ENCODE data around the gene IFFO2. TPM values are rescaled to one million over a fixed set of nuclear protein-coding genes. Genes with fewer than 3 reads are reported as not detected.

The IFFO2 gene
- total and polyA plus RNA-seq, 12 donors = 5.9 to 23.4 (median 15.8) TPM

- H3K4me1 ChIP-seq (replicated peaks in 1 of 2) = peaks cover 27 to 50% of the 10 kb centered on the region in 2 donors
- intact Hi-C loops (cut with DNase I) = loop anchor here in 1 of 2 donors (5.0 kb wide), 1 partner anchor 38 kb away; no protein-coding TSS in a partner anchor
These were observed 1.4 kb downstream of the IFFO2 start for GRCh38 chr1:18955131-18955440.

GRCh38 chr1:18954270-18955071 is 2.0 kb downstream of the IFFO2 start:
- intact Hi-C loops (cut with DNase I) = loop anchor here in 1 of 2 donors (5.0 kb wide), 1 partner anchor 37 kb away; no protein-coding TSS in a partner anchor
- Histone ChIP-seq H3K4me1 (replicated peaks in 1 of 2) (peaks cover 33 to 56% of the 10 kb centered on the region in 2 donors), H3K9me3 (replicated peaks in 1 of 3) (no peaks in the 10 kb centered on the region)

More at GRCh38 chr1:18955131-18955440, 1.4 kb downstream of the IFFO2 start:
- Histone ChIP-seq H3K4me3 (peak overlapping the region in 3 of 4 donors; percentile 27 to 92 (median 42)), H3K27me3 (no peaks in the 10 kb centered on the region), H3K9me3 (replicated peaks in 1 of 3) (no peaks in the 10 kb centered on the region), H3K36me3 (replicated peaks in 1 of 2) (no peaks in the 10 kb centered on the region), H3K27ac (peak overlapping the region in 3 of 5 donors; percentile 73 to 96 (median 78))
- TF ChIP-seq CTCF (IDR thresholded peaks at IDR 0.05) (no peak), POLR2A (IDR thresholded peaks at IDR 0.05) (no peak)
- WGBS, 4 donors = 19 to 39% (median 27%) methylated on average over 6 of the region's 6 CpGs
- no peak for DNase-seq

GRCh38 chr1:18953731-18954231 is 2.7 kb downstream of the IFFO2 start:
- Histone ChIP-seq H3K4me1 (replicated peaks in 1 of 2) (peaks cover 40 to 63% of the 10 kb centered on the region in 2 donors), H3K27ac (peak overlapping the region in 4 of 5 donors; percentile 47 to 96 (median 76)), H3K36me3 (replicated peaks in 1 of 2) (no peaks in the 10 kb centered on the region), H3K27me3 (no peaks in the 10 kb centered on the region), H3K4me3 (peak overlapping the region in 1 of 4 donors; percentile 92), H3K9me3 (replicated peaks in 1 of 3) (no peaks in the 10 kb centered on the region)
- no peak for TF ChIP-seq POLR2A (IDR thresholded peaks at IDR 0.05)
- no peak for TF ChIP-seq CTCF (IDR thresholded peaks at IDR 0.05)
- 59 to 75% (median 69%) methylated on average over 10 to 11 of the region's 11 CpGs for WGBS, 4 donors
- no peak for DNase-seq
- intact Hi-C loops (cut with DNase I) = no loop called here

More at GRCh38 chr1:18954270-18955071, 2.0 kb downstream of the IFFO2 start:
- 25 to 29% (median 27%) methylated on average over 6 to 7 of the region's 7 CpGs for WGBS, 4 donors
- H3K27me3 ChIP-seq = no peaks in the 10 kb centered on the region
- H3K36me3 ChIP-seq (replicated peaks in 1 of 2) = no peaks in the 10 kb centered on the region
- peak overlapping the region in 2 of 4 donors; percentile 42 to 92 for H3K4me3 ChIP-seq
- peak in 1 of 2 donors; percentile 11 for TF ChIP-seq POLR2A (IDR thresholded peaks at IDR 0.05)
- no peak for TF ChIP-seq CTCF (IDR thresholded peaks at IDR 0.05)
- peak overlapping the region in 4 of 5 donors; percentile 47 to 96 (median 76) for H3K27ac ChIP-seq
- no peak for DNase-seq

GRCh38 chr1:18951818-18952391 is 4.6 kb downstream of the IFFO2 start:
- intact Hi-C loops (cut with DNase I) = no loop called here
- Histone ChIP-seq H3K4me1 (replicated peaks in 1 of 2) (peaks cover 58 to 82% of the 10 kb centered on the region in 2 donors), H3K27ac (peak overlapping the region in 4 of 5 donors; percentile 70 to 96 (median 92))

More at GRCh38 chr1:18951818-18952391, 4.6 kb downstream of the IFFO2 start:
- Histone ChIP-seq H3K4me3 (no peak overlapping the region), H3K36me3 (replicated peaks in 1 of 2) (no peaks in the 10 kb centered on the region), H3K9me3 (replicated peaks in 1 of 3) (no peaks in the 10 kb centered on the region), H3K27me3 (no peaks in the 10 kb centered on the region)
- 52 to 74% (median 56%) methylated on average over 8 of the region's 8 CpGs for WGBS, 4 donors
- TF ChIP-seq CTCF (IDR thresholded peaks at IDR 0.05) (no peak), POLR2A (IDR thresholded peaks at IDR 0.05) (no peak)
- no peak for DNase-seq
